Activated CD4-positive, alpha-beta T cell treated with anti-CD3 and anti-CD28 coated beads for 1 hour (primary cell): ENCODE results near the gene MZT1.

Source experiments
- DNase-seq: peaks from one replicate; pipeline ENCODE4 v3.0.0-alpha.2; 2020

The MZT1 gene

GRCh38 chr13:72678312-72678711, 49.1 kb downstream of the MZT1 start:
- no peak for DNase-seq

GRCh38 chr13:72677431-72677830, 50.0 kb downstream of the MZT1 start:
- DNase-seq = no peak

- DNase-seq = no peak
Measured at GRCh38 chr13:72666391-72666790, 61.0 kb downstream of the MZT1 start.

GRCh38 chr13:72662548-72662947, 64.9 kb downstream of the MZT1 start:
- DNase-seq = no peak
